AG04449 (cell line): ENCODE measurements around the gene SEMA5A.

Experiments used
- CTCF ChIA-PET: fragments of 350-600 bp; formaldehyde crosslinking; extraction: SDS; loops from one replicate; lab custom pipeline; 2021; ENCODE audit warnings: antibody characterized with exemption; lab: Yijun Ruan, JAX
- POLR2A ChIA-PET: fragments of 400-600, 350-600 bp; formaldehyde crosslinking; extraction: SDS; loops from one replicate; lab custom pipeline; 2020; ENCODE audit warnings: antibody characterized with exemption, inconsistent platforms; lab: Yijun Ruan, JAX
- DNase-seq: peaks from one replicate; pipeline ENCODE4 v3.0.0-alpha.2; 2010; ENCODE audit warnings: low read depth, low spot score
- H3K4me3 ChIP-seq: 2 replicates; pipeline ENCODE4 v1.5.1; 2011; ENCODE audit warnings: low read depth, mild to moderate bottlenecking, control low read depth, low read length
- TF ChIP-seq, protein P1 (sequence below): IDR thresholded peaks from one replicate; pipeline ENCODE4 v1.5.1; 2011; ENCODE audit warnings: mild to moderate bottlenecking, moderate library complexity, low read length, control low read depth, inconsistent platforms; ENCODE audit not compliant: insufficient read depth; ENCODE audit errors: missing control alignments

SEMA5A gene

DNA sequence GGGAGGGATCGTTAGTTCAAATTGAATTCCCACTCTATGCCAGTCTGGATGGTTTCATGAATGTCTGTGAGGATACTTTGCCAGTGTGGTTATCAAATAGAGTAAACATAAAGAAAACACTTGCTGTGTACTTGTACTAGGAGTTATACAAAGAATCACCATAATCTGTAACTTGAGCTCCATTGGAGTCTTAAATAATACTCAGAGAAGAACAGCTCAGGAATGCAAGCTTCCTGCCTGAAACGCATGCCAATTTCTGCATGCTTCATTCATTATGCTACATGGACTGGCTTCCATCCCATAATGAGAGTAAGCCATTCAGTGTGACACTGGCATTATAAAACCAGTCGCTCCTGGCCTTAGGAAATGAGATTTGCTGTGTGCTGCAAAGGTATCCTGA, 351.4 kb downstream of the SEMA5A start:
- no peak overlapping the region for H3K4me3 ChIP-seq
- ChIA-PET POLR2A (no interaction called here), CTCF (interaction anchor here (1.3 to 2.9 kb wide), 2 partner anchors 38 to 1266 kb away, joined by 3 to 9 read pairs; no protein-coding TSS in a partner anchor)
- DNase-seq, result no peak
- TF ChIP-seq, protein P1, sequence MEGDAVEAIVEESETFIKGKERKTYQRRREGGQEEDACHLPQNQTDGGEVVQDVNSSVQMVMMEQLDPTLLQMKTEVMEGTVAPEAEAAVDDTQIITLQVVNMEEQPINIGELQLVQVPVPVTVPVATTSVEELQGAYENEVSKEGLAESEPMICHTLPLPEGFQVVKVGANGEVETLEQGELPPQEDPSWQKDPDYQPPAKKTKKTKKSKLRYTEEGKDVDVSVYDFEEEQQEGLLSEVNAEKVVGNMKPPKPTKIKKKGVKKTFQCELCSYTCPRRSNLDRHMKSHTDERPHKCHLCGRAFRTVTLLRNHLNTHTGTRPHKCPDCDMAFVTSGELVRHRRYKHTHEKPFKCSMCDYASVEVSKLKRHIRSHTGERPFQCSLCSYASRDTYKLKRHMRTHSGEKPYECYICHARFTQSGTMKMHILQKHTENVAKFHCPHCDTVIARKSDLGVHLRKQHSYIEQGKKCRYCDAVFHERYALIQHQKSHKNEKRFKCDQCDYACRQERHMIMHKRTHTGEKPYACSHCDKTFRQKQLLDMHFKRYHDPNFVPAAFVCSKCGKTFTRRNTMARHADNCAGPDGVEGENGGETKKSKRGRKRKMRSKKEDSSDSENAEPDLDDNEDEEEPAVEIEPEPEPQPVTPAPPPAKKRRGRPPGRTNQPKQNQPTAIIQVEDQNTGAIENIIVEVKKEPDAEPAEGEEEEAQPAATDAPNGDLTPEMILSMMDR, result no peak

DNA sequence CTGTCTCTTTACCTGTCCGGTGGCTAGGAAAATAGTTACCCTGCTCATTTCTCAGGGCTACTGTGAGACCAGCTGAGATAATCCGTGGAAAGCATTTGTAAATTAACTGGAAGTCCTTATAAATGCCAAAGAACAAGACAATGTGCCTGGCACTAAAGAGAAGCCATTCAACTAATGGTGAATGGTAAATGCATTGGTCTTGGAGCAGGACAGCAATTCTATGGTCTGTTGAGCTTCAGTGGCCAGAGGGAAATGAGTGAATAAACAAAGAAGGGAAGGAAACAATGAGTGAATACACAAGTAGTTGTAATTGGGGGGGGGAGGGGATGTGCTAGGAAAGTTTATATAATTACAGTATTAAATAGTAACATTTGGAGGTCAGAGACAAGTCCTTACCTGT, 353.6 kb downstream of the SEMA5A start:
- TF ChIP-seq, protein P1, result no peak
- POLR2A ChIA-PET, result no interaction called here
- DNase-seq, result no peak

DNA sequence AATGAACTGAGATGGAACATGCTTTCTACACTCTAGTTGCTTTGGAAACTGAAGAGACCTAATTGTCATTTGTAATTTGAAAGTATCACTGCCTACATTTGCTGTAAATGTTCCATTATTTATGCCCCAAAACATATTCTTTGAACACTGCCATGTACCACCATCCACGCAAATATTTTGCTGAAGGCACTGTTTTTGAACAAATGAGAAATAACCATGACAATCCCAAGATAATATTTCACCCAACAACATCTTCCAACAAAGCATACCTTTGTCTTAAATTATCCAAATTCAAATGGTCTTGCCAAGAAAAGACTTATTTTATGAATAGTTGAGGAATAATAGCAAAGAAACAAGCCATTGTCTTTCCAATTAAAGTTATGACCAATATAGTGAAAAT, 356.2 kb downstream of the SEMA5A start:
- no peak overlapping the region for H3K4me3 ChIP-seq
- TF ChIP-seq, protein P1, result no peak
- ChIA-PET CTCF (no interaction called here), POLR2A (no interaction called here)
- no peak for DNase-seq

More for the DNA sequence above, 353.6 kb downstream of the SEMA5A start:
- H3K4me3 ChIP-seq, result no peak overlapping the region
- CTCF ChIA-PET, result no interaction called here

DNA sequence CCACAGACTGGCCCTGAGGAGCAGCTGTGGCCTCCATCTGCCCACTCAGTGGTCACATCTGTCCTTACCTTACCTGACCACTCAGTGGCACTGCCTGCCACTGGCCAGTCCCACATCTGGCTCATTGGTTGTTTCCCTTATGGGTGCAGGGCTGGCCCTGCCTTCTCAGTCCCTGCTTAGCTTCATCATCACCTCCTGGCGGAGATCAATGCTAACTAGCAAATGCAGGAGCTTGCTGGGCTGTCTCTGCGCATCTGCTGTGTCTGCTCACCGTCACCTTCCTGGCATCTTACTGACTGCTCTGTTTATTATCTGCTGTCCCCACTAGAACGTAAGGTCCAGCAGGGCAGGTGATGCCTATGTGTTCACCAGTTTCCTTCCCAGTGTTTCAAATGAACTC, 356.9 kb downstream of the SEMA5A start:
- TF ChIP-seq, protein P1, result no peak
- CTCF ChIA-PET, result no interaction called here
- no peak overlapping the region for H3K4me3 ChIP-seq
- POLR2A ChIA-PET, result no interaction called here
- DNase-seq, result no peak

DNA sequence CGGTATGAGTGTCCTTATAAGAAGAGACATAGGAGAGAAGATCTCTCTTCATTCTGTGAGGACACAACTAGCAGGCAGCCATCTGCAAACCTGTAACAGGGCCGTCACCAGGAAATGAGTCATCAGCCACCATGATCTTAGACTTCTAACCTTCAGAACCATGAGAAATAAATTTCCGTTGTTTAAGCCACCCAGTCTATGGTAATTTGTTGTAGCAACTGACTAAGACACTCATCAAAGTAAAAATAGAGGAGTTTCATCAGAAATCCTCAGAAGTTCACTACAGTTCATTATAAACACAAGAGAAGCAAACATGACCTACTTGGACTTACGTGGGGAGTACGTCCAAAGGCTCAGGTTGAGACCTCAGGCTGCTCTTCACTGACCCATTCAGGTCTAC, 357.7 kb downstream of the SEMA5A start:
- peak; percentile 65 for DNase-seq
- POLR2A ChIA-PET, result interaction anchor here (0.6 kb wide), 1 partner anchor 36 kb away, joined by 3 read pairs; no protein-coding TSS in a partner anchor
- H3K4me3 ChIP-seq, result no peak overlapping the region
- TF ChIP-seq, protein P1, result no peak
- CTCF ChIA-PET, result no interaction called here

DNA sequence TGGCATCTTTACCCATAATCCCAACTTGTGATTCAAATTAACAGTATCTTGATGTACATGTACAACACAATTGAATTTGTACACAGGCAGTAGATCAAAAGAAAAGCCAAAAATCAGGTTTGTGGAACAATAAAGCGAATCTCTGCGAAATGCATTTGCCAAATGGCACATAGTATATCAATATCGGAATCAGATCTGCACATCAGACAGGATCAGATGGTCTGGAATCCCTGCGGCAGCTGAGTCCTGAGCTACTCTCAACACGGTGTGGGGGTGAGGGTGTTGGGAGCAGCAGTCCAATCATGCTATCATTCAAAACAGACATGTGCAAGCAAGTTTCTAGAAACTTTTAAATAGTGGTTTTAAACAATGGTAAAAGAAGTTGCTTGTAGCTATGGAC, 358.3 kb downstream of the SEMA5A start:
- TF ChIP-seq, protein P1, result no peak
- no peak for DNase-seq
- no peak overlapping the region for H3K4me3 ChIP-seq
- POLR2A ChIA-PET, result interaction anchor here (0.6 kb wide), 1 partner anchor 35 kb away, joined by 3 read pairs; no protein-coding TSS in a partner anchor
- CTCF ChIA-PET, result no interaction called here
